Motor neuron (in vitro differentiated cells): Measurements from ENCODE around the gene RAI14. TPM values are rescaled to one million over a fixed set of nuclear protein-coding genes. Genes with fewer than 3 reads are reported as not detected.
"Not testable (repeated sequence)": the region's sequence is repeated elsewhere in the genome, so short reads cannot be mapped to it uniquely, and the experiment has no call there.

Experiments used
- ATAC-seq, 8 experiments: fragments of 200-7000 bp; cut with Tn5 transposase; replicated peaks in 6 of 8; 2 replicates each; pipeline ENCODE4 v1.8.0; 2021; ENCODE audit warnings: mild to moderate bottlenecking in 8 of 8, moderate library complexity in 8 of 8
- H3K27ac ChIP-seq, 2 donors: fragments of 250-450 bp; sonication (Bioruptor Pico); 2 replicates each; pipeline ENCODE4 v1.9.0; 2021; ENCODE audit warnings: antibody characterized with exemption in 2 of 2, mild to moderate bottlenecking in 2 of 2, moderate library complexity in 1 of 2
- H3K4me1 ChIP-seq, 2 donors: fragments of 250-450 bp; sonication (Bioruptor Pico); replicated peaks in 1 of 2; 2 replicates each; pipeline ENCODE4 v1.6.1; 2021; ENCODE audit warnings: antibody characterized with exemption in 2 of 2, mild to moderate bottlenecking in 2 of 2, moderate library complexity in 1 of 2
- H3K4me3 ChIP-seq, 5 donors: fragments of 250-450 bp; sonication (Bioruptor Pico); 2 replicates each; pipeline ENCODE4 v1.9.0; 2021; ENCODE audit warnings: antibody characterized with exemption in 5 of 5, mild to moderate bottlenecking in 5 of 5, moderate library complexity in 4 of 5
- WGBS, 10 experiments: fragments of 450-650 bp; shearing (Covaris generic); methylation state at CpG; one replicate each; pipeline ENCODE4 v1.0.0; 2022; 5-methylcytosine and 5-hydroxymethylcytosine counted together
- in situ Hi-C, 9 experiments: fragments of 400-800 bp; cut with MboI; loops; one replicate each; pipeline ENCODE4 v1.15.0; 2021; ENCODE audit warnings: low sequenced_read_pairs in 9 of 9, low pct_unique_long_range_greater_than_20kb in 2 of 9; ENCODE audit not compliant: unreplicated experiment in 9 of 9
- total RNA-seq, 8 experiments: library from RNA; unstranded; fragments of 300-600 nt; gene quantifications; 2 replicates each; pipeline versions ENCODE4 v1.2.3 to v1.2.4, GENCODE V29; 2022

The RAI14 gene
- total RNA-seq, 8 experiments from 2014 or later = 21.5 to 203 (median 88.2) TPM

GRCh38 chr5:34736445-34737115 lies 80.5 kb downstream of the RAI14 start:
- H3K27ac ChIP-seq = no peak overlapping the region
- H3K4me3 ChIP-seq = no peak overlapping the region
- peaks cover 0 to 2% of the 10 kb centered on the region in 2 donors for H3K4me1 ChIP-seq
- in situ Hi-C loops = no loop called here
- 80 to 100% (median 100%) methylated on average over 1 to 3 of the region's 3 CpGs; no CpG with 5 or more reads in 2 of the 10 experiments for WGBS, 10 experiments
- peak in 1 of 8 experiments; percentile 32 for ATAC-seq

DNA sequence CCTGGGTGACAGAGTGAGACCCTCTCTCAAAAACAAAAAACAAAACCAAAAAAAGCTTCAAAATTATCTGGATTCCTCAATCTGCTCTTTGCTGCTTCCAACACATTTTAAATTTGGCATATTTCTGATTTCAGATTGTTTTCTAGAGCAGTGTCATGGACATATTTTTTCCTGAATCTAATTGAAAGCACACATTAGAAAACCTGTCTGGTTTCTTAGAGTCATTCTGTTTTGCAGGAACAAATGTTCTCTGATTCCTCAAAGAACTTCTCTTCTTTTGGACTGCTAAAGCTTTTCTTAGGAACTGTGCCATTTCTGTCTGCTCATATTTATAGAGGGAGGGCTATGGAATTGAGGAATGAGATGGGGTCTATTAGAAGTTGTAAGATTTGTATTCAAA lies 81.6 kb downstream of the RAI14 start:
- ATAC-seq = no peak
- Histone ChIP-seq H3K27ac (no peak overlapping the region), H3K4me3 (no peak overlapping the region), H3K4me1 (peaks cover 0 to 2% of the 10 kb centered on the region in 2 donors)
- in situ Hi-C loops = no loop called here

- no peak overlapping the region for H3K27ac ChIP-seq
- no peak for ATAC-seq
- peaks cover 0 to 2% of the 10 kb centered on the region in 2 donors for H3K4me1 ChIP-seq
- 100% methylated on average over 1 of the region's 1 CpG; no CpG with 5 or more reads in 6 of the 10 experiments for WGBS, 10 experiments
- in situ Hi-C loops = no loop called here
- H3K4me3 ChIP-seq = no peak overlapping the region
These were observed 82.3 kb downstream of the RAI14 start for GRCh38 chr5:34738381-34738780.

- no peak overlapping the region for H3K27ac ChIP-seq
- WGBS, 10 experiments = 0 to 79% (median 47%) methylated on average over 1 to 3 of the region's 3 CpGs; no CpG with 5 or more reads in 2 of the 10 experiments
- ATAC-seq = no peak
- H3K4me3 ChIP-seq = no peak overlapping the region
- H3K4me1 ChIP-seq = peaks cover 0 to 2% of the 10 kb centered on the region in 2 donors
- in situ Hi-C loops = no loop called here
These were observed 84.3 kb downstream of the RAI14 start for GRCh38 chr5:34740389-34740806.

DNA sequence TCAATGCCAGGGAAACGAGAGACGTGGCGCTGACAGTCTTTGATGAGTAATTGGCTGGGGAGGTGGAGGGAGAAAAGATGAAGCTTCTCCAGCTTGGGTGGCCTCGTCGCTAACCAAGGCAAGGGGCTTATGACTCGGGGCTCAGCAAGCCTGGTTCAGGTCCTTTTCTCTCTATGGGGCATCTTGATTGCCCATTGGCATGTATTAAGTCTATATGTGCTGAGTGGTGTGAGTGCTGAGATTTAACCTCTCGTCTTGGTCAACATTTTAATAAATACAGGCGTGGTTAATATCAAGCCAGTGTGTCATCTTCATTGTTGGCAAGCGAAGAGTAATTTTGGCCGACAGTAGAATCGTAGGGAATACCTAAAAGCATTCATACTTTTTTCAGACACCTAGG lies 85.9 kb downstream of the RAI14 start:
- Histone ChIP-seq H3K4me1 (peaks cover 0 to 2% of the 10 kb centered on the region in 2 donors), H3K4me3 (no peak overlapping the region), H3K27ac (no peak overlapping the region)
- 55 to 100% (median 93%) methylated on average over 2 to 8 of the region's 11 CpGs; no CpG with 5 or more reads in 2 of the 10 experiments for WGBS, 10 experiments
- in situ Hi-C loops = no loop called here
- ATAC-seq = no peak

DNA sequence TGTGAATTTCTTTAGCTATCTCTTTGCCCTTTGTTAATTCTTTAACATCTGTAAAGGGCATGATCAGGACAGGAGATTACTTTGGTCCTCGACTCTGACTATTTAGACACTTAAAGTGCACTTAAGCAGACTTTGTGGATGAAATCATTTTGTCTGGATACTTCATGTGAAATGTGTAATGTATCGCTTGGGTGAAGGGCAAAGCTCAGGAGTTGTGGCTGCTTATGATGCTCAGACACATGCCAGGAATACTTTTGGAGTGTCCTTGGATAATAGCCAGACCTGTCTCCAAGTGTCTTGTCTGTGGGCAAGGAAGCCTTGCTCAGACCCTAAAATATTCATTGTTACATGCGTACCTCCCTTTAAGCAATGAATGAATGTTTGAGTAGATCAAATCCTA lies 87.8 kb downstream of the RAI14 start:
- in situ Hi-C loops = no loop called here
- ATAC-seq = peak in 3 of 8 experiments; percentile 9 to 82 (median 55)
- Histone ChIP-seq H3K27ac (no peak overlapping the region), H3K4me3 (no peak overlapping the region), H3K4me1 (peaks cover 2 to 6% of the 10 kb centered on the region in 2 donors)
- WGBS, 10 experiments = 20 to 93% (median 88%) methylated on average over 2 to 3 of the region's 3 CpGs; no CpG with 5 or more reads in 3 of the 10 experiments

DNA sequence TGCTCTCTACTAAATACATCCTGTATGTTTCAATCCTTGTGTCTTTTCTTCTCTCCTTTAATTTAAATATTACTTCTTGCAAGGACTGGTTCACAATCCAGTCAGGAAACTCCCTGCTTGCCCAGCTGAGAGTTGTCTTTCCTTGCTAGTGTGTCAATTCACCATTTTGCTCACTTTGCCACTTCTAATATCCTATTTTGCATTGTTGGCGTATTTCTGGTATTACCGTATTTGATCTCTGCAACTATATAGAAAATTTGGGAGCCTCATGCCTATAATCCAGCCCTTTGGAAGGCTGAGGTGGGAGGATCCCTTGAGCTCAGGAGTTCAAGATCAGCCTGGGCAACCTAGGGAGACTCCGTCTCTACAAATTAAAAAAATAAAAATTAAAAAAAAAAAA lies 92.3 kb downstream of the RAI14 start:
- ATAC-seq = no peak
- H3K4me1 ChIP-seq = peaks cover 20 to 21% of the 10 kb centered on the region in 2 donors
- no peak overlapping the region for H3K4me3 ChIP-seq
- no peak overlapping the region for H3K27ac ChIP-seq
- 90 to 100% (median 100%) methylated on average over 1 to 3 of the region's 3 CpGs for WGBS, 10 experiments
- in situ Hi-C loops = no loop called here

DNA sequence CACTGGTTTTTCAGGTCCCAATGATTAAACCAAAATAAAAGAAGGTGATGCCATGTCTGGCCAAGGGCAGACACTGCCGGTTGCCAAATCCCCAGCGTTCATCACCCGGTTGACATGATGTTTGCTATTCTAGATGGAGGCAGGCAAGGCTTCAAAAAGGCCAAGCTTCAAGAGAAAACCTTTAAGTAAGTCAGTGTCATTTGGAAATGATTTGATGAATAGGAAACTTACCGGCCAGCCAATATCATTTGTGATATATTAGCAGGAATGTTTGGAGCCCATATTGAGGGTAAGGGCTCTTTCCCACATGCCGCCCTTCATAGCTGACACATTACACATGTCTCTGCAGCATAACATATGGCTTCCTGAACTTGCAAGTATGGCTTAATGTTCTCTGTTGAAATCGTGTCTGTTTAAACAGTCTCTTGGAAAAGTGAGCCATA lies 93.3 kb downstream of the RAI14 start:
- H3K4me3 ChIP-seq = no peak overlapping the region
- peaks cover 20 to 21% of the 10 kb centered on the region in 2 donors for H3K4me1 ChIP-seq
- in situ Hi-C loops = no loop called here
- ATAC-seq = peak in 7 of 8 experiments; percentile 33 to 78 (median 42)
- H3K27ac ChIP-seq = no peak overlapping the region
- 0 to 90% (median 53%) methylated on average over 1 to 6 of the region's 6 CpGs; no CpG with 5 or more reads in 2 of the 10 experiments for WGBS, 10 experiments

DNA sequence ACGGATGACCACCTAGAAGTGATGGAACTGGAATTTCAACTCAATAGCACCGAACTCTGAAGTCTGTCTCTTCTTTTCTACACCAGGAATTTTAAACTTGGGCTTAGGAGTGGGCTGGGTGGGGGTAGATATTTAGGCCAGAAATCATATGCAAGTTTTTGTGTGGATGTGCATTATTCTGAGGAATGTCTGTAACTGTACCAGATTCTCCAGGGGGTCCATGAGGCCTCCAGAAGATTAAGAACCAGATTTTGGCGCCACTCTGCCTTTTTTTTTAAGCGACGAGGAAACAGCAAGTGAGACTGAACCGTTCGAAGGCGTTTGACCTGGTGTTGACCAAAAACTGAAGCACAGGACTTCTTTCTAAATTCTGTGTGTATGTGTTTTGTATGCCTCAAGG lies 94.1 kb downstream of the RAI14 start:
- H3K4me1 ChIP-seq = peaks cover 20 to 21% of the 10 kb centered on the region in 2 donors
- in situ Hi-C loops = no loop called here
- H3K27ac ChIP-seq = no peak overlapping the region
- WGBS, 10 experiments = 41 to 98% (median 88%) methylated on average over 2 to 8 of the region's 8 CpGs; no CpG with 5 or more reads in 3 of the 10 experiments
- H3K4me3 ChIP-seq = no peak overlapping the region
- peak in 1 of 8 experiments; percentile 48 for ATAC-seq

DNA sequence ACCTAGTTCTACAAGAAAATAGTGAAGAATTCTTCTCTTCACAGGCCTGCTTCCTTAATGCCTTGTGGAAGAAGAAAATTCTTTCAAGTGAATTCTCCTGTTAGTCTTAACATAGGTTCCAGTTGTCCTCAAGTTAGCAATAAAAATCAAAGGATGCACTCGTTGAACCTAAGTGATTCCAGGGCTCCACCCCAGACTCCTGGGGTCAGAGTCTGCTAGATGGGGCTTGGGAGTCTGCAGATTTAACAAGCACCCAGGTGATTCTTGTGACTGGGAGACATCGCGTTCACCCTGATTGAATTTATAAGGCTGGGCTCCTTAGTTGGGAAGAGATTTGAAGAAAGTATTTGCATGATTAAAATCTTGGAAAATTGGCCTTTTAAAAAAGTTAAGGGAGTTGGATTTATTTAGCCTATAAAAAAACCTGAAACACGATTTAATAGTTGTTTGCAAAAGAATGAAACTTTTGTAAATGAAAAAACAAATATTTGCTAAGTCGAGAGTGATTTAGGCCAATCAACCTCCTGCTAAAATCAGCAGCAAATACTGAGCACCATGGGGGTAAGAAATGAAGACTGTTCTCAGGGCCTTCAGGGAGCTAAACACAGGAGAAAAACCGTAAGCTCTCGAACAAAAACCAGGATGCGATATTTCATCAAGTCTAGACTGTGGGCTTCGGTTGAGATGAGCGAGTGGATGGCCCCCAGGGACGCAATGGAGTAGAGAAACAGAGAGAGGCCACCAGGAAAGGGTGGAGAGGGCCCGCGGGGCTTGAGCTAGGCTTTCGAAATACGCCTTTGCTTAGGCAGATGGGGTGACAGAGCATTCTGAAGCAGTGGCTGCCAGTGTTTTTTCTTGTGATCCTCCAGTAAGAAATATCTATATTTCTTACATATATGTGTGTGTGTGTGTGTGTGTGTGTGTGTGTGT lies 95.9 kb downstream of the RAI14 start:
- no peak overlapping the region for H3K27ac ChIP-seq

GRCh38 chr5:34753236-34753635 lies 97.1 kb downstream of the RAI14 start:
- peaks cover 37 to 40% of the 10 kb centered on the region in 2 donors for H3K4me1 ChIP-seq
- H3K4me3 ChIP-seq, ATAC-seq, H3K27ac ChIP-seq, in situ Hi-C loops: not testable (repeated sequence)
- 100% methylated on average over 1 of the region's 2 CpGs; no CpG with 5 or more reads in 9 of the 10 experiments for WGBS, 10 experiments

More for the DNA sequence above, 95.9 kb downstream of the RAI14 start:
- in situ Hi-C loops = no loop called here
- peak in 4 of 8 experiments; percentile 23 to 66 (median 62) for ATAC-seq
- peaks cover 31 to 35% of the 10 kb centered on the region in 2 donors for H3K4me1 ChIP-seq
- no peak overlapping the region for H3K4me3 ChIP-seq
- 62 to 95% (median 76%) methylated on average over 4 to 10 of the region's 15 CpGs; no CpG with 5 or more reads in 1 of the 10 experiments for WGBS, 10 experiments

DNA sequence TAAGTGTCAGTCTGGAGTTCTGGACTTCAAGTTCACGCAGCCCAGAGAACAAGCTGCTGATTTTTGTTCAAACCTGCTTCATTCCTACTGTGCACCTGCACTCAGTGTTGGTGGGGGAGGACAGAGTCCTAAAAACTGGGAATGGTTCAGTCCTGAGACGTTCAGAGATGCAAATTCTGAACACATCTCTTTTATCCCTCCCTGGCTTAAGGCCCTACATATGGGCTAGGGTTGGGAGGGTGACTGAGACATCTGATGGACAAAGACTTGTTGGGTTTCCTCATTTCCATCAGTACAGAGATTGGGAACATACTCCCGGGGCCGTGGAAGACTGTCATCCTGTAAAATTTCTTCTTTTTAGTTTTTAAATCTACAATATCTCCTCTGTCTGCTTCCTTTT lies 99.8 kb downstream of the RAI14 start:
- 0 to 85% (median 57%) methylated on average over 1 to 4 of the region's 4 CpGs; no CpG with 5 or more reads in 3 of the 10 experiments for WGBS, 10 experiments
- ATAC-seq = peak in 3 of 8 experiments; percentile 25 to 57 (median 52)
- Histone ChIP-seq H3K4me3 (no peak overlapping the region), H3K4me1 (peaks cover 23 to 29% of the 10 kb centered on the region in 2 donors), H3K27ac (peak overlapping the region; percentile 25 to 66)
- in situ Hi-C loops = no loop called here
